Ovary (tissue), 9 donors: ENCODE data around the gene NR2F1. TPM values are rescaled to one million over a fixed set of nuclear protein-coding genes. Genes with fewer than 3 reads are reported as not detected.
A peak's percentile ranks its signal among the peaks of the same experiment; 100 is the strongest.

Experiments used
- DNase-seq, 5 donors: peaks; one replicate each; pipeline ENCODE4 v3.0.0-alpha.2; 2019 to 2020
- H3K27ac ChIP-seq, 2 donors: fragments of 200-600 bp; one replicate each; pipeline versions ENCODE4 v1.5.1 to v1.8.0; 2019 to 2022
- H3K27me3 ChIP-seq: fragments of 200-600 bp; one replicate; pipeline ENCODE4 v1.8.0; 2022
- H3K36me3 ChIP-seq: fragments of 200-600 bp; sonication (generic); one replicate; pipeline ENCODE4 v1.5.1; 2019
- H3K4me1 ChIP-seq: one replicate; pipeline ENCODE4 v1.8.1; 2013; ENCODE audit warnings: mild to moderate bottlenecking, moderate library complexity; ENCODE audit not compliant: insufficient read depth
- H3K4me3 ChIP-seq: fragments of 200-600 bp; sonication (generic); one replicate; pipeline ENCODE4 v1.5.1; 2017
- H3K9me3 ChIP-seq, 2 donors: fragments of 200-600 bp in 1 of 2; sonication (generic) in 1 of 2; one replicate each; pipeline versions ENCODE4 v1.5.1 to v1.8.1; 2013 to 2019; ENCODE audit warnings: mild to moderate bottlenecking in 1 of 2, moderate library complexity in 1 of 2
- CTCF ChIP-seq, 3 donors: fragments of 450-650 bp in 2 of 3; fragments of 200-600 bp in 1 of 3; IDR thresholded peaks; one replicate each; pipeline versions ENCODE4 v1.5.1 to v1.8.0; 2016 to 2022; ENCODE audit warnings: antibody characterized with exemption in 3 of 3, mild to moderate bottlenecking in 1 of 3
- EP300 ChIP-seq: sonication (generic); formaldehyde crosslinking; IDR thresholded peaks from one replicate; pipeline ENCODE4 v1.6.1; 2017; ENCODE audit warnings: antibody characterized with exemption
- POLR2A ChIP-seq: fragments of 450-650 bp; IDR thresholded peaks from one replicate; pipeline ENCODE4 v1.6.1; 2017; ENCODE audit warnings: antibody characterized with exemption, mild to moderate bottlenecking, moderate library complexity
- WGBS, 3 donors: extraction: QIAGEN DNeasy Blood & Tissue Kit in 1 of 3; methylation state at CpG; one replicate each; pipeline versions ENCODE4 v1.1.5 to v1.1.7; 2013 to 2017; 5-methylcytosine and 5-hydroxymethylcytosine counted together
- intact Hi-C, 4 donors: fragments of 100-400 bp; cut with DNase I; formaldehyde crosslinking; loops; one replicate each; pipeline versions ENCODE4 v1.11.0 to v1.15.1; 2022 to 2023
- polyA plus RNA-seq, 2 donors: library from polyadenylated mRNA; stranded (reverse); fragments of 200-250 nt in 1 of 2; fragments of 350-450 nt in 1 of 2; fragmentation: Illumina TruSeq in 1 of 2; extraction: RNeasy Lipid Tissue Mini Kit (QIAGEN cat#74804) in 1 of 2; gene quantifications; one replicate each; pipeline ENCODE4 v1.2.3, GENCODE V29; 2013 to 2014
- total RNA-seq, 7 donors: library from RNA; depleted of rRNA in 2 of 7; stranded (reverse); fragments of >200 nt in 2 of 7; fragmentation: NEBNext Ultra II Directional in 3 of 7; extraction: Animal tissue kit (Norgen Biotek cat#: 25700) in 3 of 7; gene quantifications; one replicate each; pipeline versions ENCODE4 v1.1.0 to v1.2.4, GENCODE V29; 2016 to 2023
- donor health status: DM: no; HTN: no; CAD: no; lungs with moderate emphysema.
- donor health status: DM: no; HTN: no; CAD: no.
- donor health status: Bipolar disorder and iron deficiency.
- donor health status: DM: yes; HTN: yes; CAD: no.
- donor health status: DM: no; HTN: no; CAD: no.
- donor health status: DM: yes; HTN: yes; CAD: no.

The NR2F1 gene
- total and polyA plus RNA-seq, 9 donors: 47.6 to 179 (median 71.5) TPM

DNA sequence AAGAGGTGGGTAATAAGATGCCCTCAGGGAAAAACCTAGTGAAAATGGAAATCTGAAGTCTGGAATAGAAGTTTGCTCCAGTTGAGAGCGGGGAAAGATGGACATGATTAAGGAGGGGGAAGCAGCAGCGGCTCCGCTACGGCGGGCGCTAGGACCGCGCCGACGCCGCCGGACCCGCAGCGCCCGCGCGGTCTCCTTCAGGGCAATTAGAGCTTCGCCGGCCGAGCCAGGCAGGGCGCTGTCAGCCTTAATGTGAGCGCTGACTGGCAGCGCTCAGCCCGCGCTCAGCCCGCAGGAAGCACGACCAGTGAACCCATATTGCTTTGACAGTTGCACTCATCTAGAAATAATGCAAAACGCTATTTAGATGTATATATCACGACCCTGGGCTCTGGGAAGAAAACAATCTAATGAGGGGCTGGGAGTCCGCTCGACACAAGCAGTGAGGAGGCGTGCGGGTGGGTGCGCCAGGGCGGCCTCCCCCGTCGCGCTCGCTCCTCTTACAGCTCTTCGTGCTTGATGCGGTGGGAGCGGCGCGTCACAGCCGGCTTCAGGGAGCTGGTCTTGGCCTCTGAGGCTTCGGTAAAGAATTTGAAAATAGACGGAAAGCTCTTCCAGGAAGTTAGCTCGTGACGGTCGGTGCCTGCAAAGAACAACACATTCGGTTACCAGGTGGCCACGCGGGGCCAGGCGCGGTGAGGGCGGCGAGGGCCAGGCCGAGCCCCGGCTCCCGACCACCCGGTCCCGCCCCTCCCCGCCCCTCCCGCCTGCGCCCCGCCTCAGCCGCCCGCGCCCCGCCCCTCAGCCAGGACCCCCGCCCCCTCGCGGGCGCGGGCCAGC, 37.7 kb downstream of the NR2F1 start:
- H3K4me3 ChIP-seq: peak overlapping the region; percentile 52
- TF ChIP-seq POLR2A: peak; percentile 14
- peak in 1 of 3 donors; percentile 15 for TF ChIP-seq CTCF (IDR thresholded peaks at IDR 0.05)
- TF ChIP-seq EP300: no peak
- no peaks in the 10 kb centered on the region for H3K36me3 ChIP-seq
- no peaks in the 10 kb centered on the region for H3K27me3 ChIP-seq
- H3K4me1 ChIP-seq: no peaks in the 10 kb centered on the region
- no peaks in the 10 kb centered on the region for H3K9me3 ChIP-seq
- intact Hi-C loops: no loop called here
- peak overlapping the region; percentile 67 to 81 for H3K27ac ChIP-seq
- DNase-seq: peak; percentile 51 to 66 (median 59)
- WGBS, 3 donors: 0 to 2% (median 0%) methylated on average over 51 to 75 of the region's 75 CpGs

- DNase-seq: peak; percentile 77 to 85 (median 82)
- no peaks in the 10 kb centered on the region for H3K36me3 ChIP-seq
- peak in 1 of 3 donors; percentile 9 for TF ChIP-seq CTCF (IDR thresholded peaks at IDR 0.05)
- no peak for TF ChIP-seq EP300
- peak; percentile 36 for TF ChIP-seq POLR2A
- H3K27ac ChIP-seq: peak overlapping the region; percentile 67 to 81
- no peaks in the 10 kb centered on the region for H3K4me1 ChIP-seq
- intact Hi-C loops: no loop called here
- WGBS, 3 donors: 0 to 2% (median 1%) methylated on average over 36 to 41 of the region's 41 CpGs
- no peaks in the 10 kb centered on the region for H3K27me3 ChIP-seq
- no peaks in the 10 kb centered on the region for H3K9me3 ChIP-seq
- H3K4me3 ChIP-seq: peak overlapping the region; percentile 52
These were observed 38.3 kb downstream of the NR2F1 start for GRCh38 chr5:93621327-93621798.

DNA sequence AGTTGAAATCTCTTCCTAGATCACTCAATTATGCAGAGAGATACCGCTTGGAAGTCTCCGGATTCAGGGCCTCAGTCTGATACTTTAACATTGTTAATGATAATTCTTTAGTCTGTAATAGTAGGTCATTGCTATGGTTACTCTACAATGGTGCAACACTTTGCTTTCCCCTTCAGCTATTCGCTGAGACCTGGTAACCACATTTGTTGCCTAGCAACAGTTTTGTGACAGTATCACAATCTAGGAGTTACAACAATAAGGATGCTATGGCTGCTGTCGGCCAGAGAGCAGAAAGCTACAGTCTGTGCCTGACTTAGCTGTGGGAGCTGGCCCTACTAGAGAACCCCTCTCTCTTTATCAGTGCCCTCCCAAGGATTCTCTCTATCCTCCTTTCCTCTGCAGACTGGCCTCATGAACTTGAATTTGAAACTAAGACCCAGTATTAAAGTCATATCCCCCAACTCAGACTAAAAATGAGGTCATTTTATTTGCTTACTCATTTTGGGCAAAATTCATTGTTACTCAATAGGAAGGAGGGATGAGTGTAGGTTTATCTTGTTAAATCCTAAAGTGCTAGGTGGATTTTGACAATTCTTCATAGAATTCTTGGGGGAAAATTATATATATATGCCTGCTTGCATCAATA, 39.3 kb downstream of the NR2F1 start:
- WGBS, 3 donors: 65 to 69% (median 65%) methylated on average over 4 of the region's 4 CpGs
- Histone ChIP-seq H3K36me3 (no peaks in the 10 kb centered on the region), H3K9me3 (no peaks in the 10 kb centered on the region), H3K4me1 (no peaks in the 10 kb centered on the region), H3K27ac (peak overlapping the region in 1 of 2 donors; percentile 81), H3K4me3 (no peak overlapping the region), H3K27me3 (no peaks in the 10 kb centered on the region)
- DNase-seq: peak in 1 of 5 donors; percentile 45
- no peak for TF ChIP-seq CTCF (IDR thresholded peaks at IDR 0.05)
- TF ChIP-seq POLR2A: no peak
- TF ChIP-seq EP300: no peak
- intact Hi-C loops: no loop called here

- intact Hi-C loops: no loop called here
- Histone ChIP-seq H3K27ac (no peak overlapping the region), H3K36me3 (no peaks in the 10 kb centered on the region), H3K27me3 (no peaks in the 10 kb centered on the region), H3K4me3 (no peak overlapping the region), H3K9me3 (no peaks in the 10 kb centered on the region), H3K4me1 (no peaks in the 10 kb centered on the region)
- 71 to 81% (median 79%) methylated on average over 4 of the region's 4 CpGs for WGBS, 3 donors
- DNase-seq: no peak
- TF ChIP-seq CTCF (IDR thresholded peaks at IDR 0.05) (no peak), EP300 (no peak)
These were observed 40.1 kb downstream of the NR2F1 start for GRCh38 chr5:93623153-93623552.
